Measurements from ENCODE around the gene GOLGA8J.
"Not testable (repeated sequence)": the region's sequence is repeated elsewhere in the genome, so short reads cannot be mapped to it uniquely, and the experiment has no call there.

The GOLGA8J gene

GRCh38 chr15:30080816-30081215 is 1.9 kb upstream of the GOLGA8J start:
- not testable (repeated sequence) for DNase-seq

GRCh38 chr15:30097827-30098226 is 15.1 kb downstream of the GOLGA8J start:
- DNase-seq, result not testable (repeated sequence)

DNA sequence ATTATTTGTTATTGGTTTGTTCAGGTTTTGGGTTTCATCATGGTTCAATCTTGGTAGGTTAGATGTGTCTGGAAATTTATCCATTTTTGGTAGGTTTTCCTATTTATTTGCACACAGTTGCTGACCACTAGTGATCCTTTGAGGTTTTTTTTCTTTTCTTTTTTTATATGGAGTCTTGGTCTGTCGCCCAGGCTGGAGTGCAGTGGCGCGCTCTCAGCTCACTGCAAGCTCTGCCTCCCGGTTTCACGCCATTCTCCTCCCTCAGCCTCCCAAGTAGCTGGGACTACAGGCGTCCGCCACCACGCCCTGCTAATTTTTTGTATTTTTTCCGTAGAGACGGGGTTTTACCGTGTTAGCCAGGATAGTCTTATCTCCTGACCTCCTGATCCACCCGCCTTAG is 20.1 kb downstream of the GOLGA8J start:
- DNase-seq, result not testable (repeated sequence)

GRCh38 chr15:30103941-30104507 is 21.3 kb downstream of the GOLGA8J start:
- not testable (repeated sequence) for DNase-seq

DNA sequence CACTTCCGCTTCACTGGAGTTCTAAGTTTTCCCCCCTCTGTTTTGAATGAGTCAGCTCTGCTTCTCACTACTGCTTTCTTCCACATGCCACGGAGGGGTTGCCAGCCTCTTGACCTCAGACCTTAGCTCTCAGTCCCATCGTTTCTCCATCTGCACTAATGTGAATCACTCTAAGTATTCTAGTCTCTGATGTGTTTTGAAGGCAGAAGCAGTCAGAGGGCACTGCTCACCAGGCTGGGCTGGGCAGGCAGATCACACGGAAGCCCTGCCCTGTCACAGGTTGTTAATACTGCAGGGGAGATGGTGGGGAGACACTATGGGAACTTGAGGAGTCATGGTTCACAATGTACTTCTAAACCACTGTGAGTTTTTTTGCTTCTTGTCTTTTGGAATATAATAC is 27.8 kb downstream of the GOLGA8J start:
- not testable (repeated sequence) for DNase-seq

- DNase-seq, result not testable (repeated sequence)
Measured at GRCh38 chr15:30130066-30130465, 47.3 kb downstream of the GOLGA8J start.

GRCh38 chr15:30134751-30135150 is 52.0 kb downstream of the GOLGA8J start, which contains the start of gene GOLGA8T:
TSS of gene GOLGA8T (plus strand) at chr15:30135051. CDS start at chr15:30135149, 98 bp downstream.
- not testable (repeated sequence) for DNase-seq

All from C1 segment of cervical spinal cord (tissue), 14 donors.